Keratinocyte (primary cell): ENCODE results near the gene CHRNA5. TPM values are rescaled to one million over a fixed set of nuclear protein-coding genes. Genes with fewer than 3 reads are reported as not detected.

Experiments used
- DNase-seq: peaks from one replicate; pipeline ENCODE4 v3.0.0-alpha.2; 2011; ENCODE audit warnings: low read depth, missing footprints, low spot score
- FAIRE-seq: peaks from 2 replicates; lab custom pipeline; 2011; peaks lifted over from hg19 to GRCh38; lab: Jason Lieb, UNC
- H2AFZ ChIP-seq: 2 replicates; pipeline ENCODE4 v1.6.0; 2012; ENCODE audit warnings: low read length, control low read depth, inconsistent platforms; ENCODE audit not compliant: control insufficient read depth
- H3K27ac ChIP-seq: 2 replicates; pipeline ENCODE4 v1.5.1; 2011; ENCODE audit warnings: low read length; ENCODE audit not compliant: control insufficient read depth, insufficient read depth
- H3K27me3 ChIP-seq: 3 replicates; pipeline ENCODE4 v1.6.0; 2011; ENCODE audit warnings: low read length; ENCODE audit not compliant: control insufficient read depth, insufficient read depth; ENCODE audit errors: extremely low read depth
- H3K36me3 ChIP-seq, 2 experiments: 2 replicates in 1 of 2; 3 replicates in 1 of 2; pipeline ENCODE4 v1.5.1; 2011; ENCODE audit warnings: low read length in 2 of 2, mild to moderate bottlenecking in 1 of 2; ENCODE audit not compliant: control insufficient read depth in 2 of 2, insufficient read depth in 2 of 2; ENCODE audit errors: extremely low read depth in 1 of 2
- H3K4me1 ChIP-seq: 3 replicates; pipeline ENCODE4 v1.5.1; 2011; ENCODE audit warnings: low read length; ENCODE audit not compliant: control insufficient read depth, insufficient read depth; ENCODE audit errors: extremely low read depth
- H3K4me2 ChIP-seq: 3 replicates; pipeline ENCODE4 v1.6.0; 2011; ENCODE audit warnings: low read depth, low read length; ENCODE audit not compliant: control insufficient read depth, insufficient read depth; ENCODE audit errors: extremely low read depth
- H3K4me3 ChIP-seq, 3 experiments: fragments of 200-600 bp in 1 of 3; sonication (generic) in 1 of 3; 2 replicates in 2 of 3; 3 replicates in 1 of 3; pipeline ENCODE4 v1.5.1; 2011 to 2016; ENCODE audit warnings: low read length in 3 of 3, mild to moderate bottlenecking in 3 of 3, control low read depth in 2 of 3, inconsistent platforms in 1 of 3, low read depth in 1 of 3, mixed read lengths in 1 of 3, mixed run types in 1 of 3, moderate library complexity in 1 of 3; ENCODE audit not compliant: control insufficient read depth in 2 of 3, insufficient read depth in 2 of 3; ENCODE audit errors: extremely low read depth in 1 of 3
- H3K79me2 ChIP-seq: 2 replicates; pipeline ENCODE4 v1.6.0; 2012; ENCODE audit warnings: low read length; ENCODE audit not compliant: control insufficient read depth, insufficient read depth
- H3K9ac ChIP-seq: 3 replicates; pipeline ENCODE4 v1.6.0; 2011; ENCODE audit warnings: low read length; ENCODE audit not compliant: control insufficient read depth, insufficient read depth; ENCODE audit errors: extremely low read depth
- H3K9me1 ChIP-seq: 3 replicates; pipeline ENCODE4 v1.6.0; 2011; ENCODE audit warnings: low read length; ENCODE audit not compliant: control insufficient read depth, insufficient read depth; ENCODE audit errors: extremely low read depth
- H3K9me3 ChIP-seq: 2 replicates; pipeline ENCODE4 v1.5.1; 2012; ENCODE audit warnings: low read depth, low read length; ENCODE audit not compliant: control insufficient read depth
- H4K20me1 ChIP-seq: 3 replicates; pipeline ENCODE4 v1.6.0; 2011; ENCODE audit warnings: low read length; ENCODE audit not compliant: control insufficient read depth, insufficient read depth; ENCODE audit errors: extremely low read depth
- EZH2 ChIP-seq: IDR thresholded peaks from one replicate; pipeline ENCODE4 v1.6.1; 2012; ENCODE audit warnings: inconsistent platforms, mild to moderate bottlenecking, low read length, moderate library complexity
- dilution Hi-C: fragments of 300-500 bp; cut with MboI; formaldehyde crosslinking; loops from one replicate; pipeline ENCODE4 v1.7.0; 2020; ENCODE audit warnings: low sequenced_read_pairs; ENCODE audit not compliant: extremely low pct_ligation_motif_present
- polyA plus RNA-seq, 5 experiments: library from polyadenylated mRNA; depleted of rRNA in 3 of 5; stranded (reverse) in 3 of 5; stranded (forward) in 1 of 5; unstranded in 1 of 5; fragments of >200 nt; gene quantifications; 1 replicate in 1 of 5; 2 replicates in 3 of 5; 3 replicates in 1 of 5; pipeline versions ENCODE4 v1.2.1 to v1.2.3, GENCODE V29; 2011 to 2012; ENCODE audit warnings: missing spikeins in 2 of 5, low read depth in 1 of 5, low replicate concordance in 1 of 5
- TF ChIP-seq, protein P1 (sequence below), 3 experiments: IDR thresholded peaks in 1 of 3; conservative IDR thresholded peaks in 1 of 3; optimal IDR thresholded peaks in 1 of 3; 2 replicates in 2 of 3; 3 replicates in 1 of 3; pipeline versions ENCODE3 to v1.5.1; 2011; ENCODE audit warnings: low read length in 3 of 3, mild to moderate bottlenecking in 3 of 3, moderate library complexity in 2 of 3, control low read depth in 1 of 3, inconsistent platforms in 1 of 3; ENCODE audit not compliant: insufficient read depth in 2 of 3; ENCODE audit errors: extremely low read depth in 1 of 3

The CHRNA5 gene
- polyA plus RNA-seq, 1 donor (not counting 4 experiments of a cell fraction or from before 2014, with no cell fraction given) = 10.0 TPM

- Histone ChIP-seq H3K79me2 (no peaks in the 10 kb centered on the region), H3K9ac (no peak overlapping the region), H2AFZ (no peak overlapping the region), H3K9me1 (no peaks in the 10 kb centered on the region), H3K36me3 (no peaks in the 10 kb centered on the region), H3K27ac (no peak overlapping the region), H3K9me3 (no peaks in the 10 kb centered on the region), H3K4me2 (no peak overlapping the region), H3K27me3 (no peaks in the 10 kb centered on the region), H3K4me1 (no peaks in the 10 kb centered on the region), H4K20me1 (no peaks in the 10 kb centered on the region), H3K4me3 (no peak overlapping the region)
- dilution Hi-C loops = no loop called here
- FAIRE-seq (no peak), DNase-seq (no peak)
- TF ChIP-seq, protein P1, sequence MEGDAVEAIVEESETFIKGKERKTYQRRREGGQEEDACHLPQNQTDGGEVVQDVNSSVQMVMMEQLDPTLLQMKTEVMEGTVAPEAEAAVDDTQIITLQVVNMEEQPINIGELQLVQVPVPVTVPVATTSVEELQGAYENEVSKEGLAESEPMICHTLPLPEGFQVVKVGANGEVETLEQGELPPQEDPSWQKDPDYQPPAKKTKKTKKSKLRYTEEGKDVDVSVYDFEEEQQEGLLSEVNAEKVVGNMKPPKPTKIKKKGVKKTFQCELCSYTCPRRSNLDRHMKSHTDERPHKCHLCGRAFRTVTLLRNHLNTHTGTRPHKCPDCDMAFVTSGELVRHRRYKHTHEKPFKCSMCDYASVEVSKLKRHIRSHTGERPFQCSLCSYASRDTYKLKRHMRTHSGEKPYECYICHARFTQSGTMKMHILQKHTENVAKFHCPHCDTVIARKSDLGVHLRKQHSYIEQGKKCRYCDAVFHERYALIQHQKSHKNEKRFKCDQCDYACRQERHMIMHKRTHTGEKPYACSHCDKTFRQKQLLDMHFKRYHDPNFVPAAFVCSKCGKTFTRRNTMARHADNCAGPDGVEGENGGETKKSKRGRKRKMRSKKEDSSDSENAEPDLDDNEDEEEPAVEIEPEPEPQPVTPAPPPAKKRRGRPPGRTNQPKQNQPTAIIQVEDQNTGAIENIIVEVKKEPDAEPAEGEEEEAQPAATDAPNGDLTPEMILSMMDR (optimal IDR thresholded peaks at IDR 0.05 in 1 of 3, IDR thresholded peaks at IDR 0.05 in 1 of 3, conservative IDR thresholded peaks at IDR 0.05 in 1 of 3; ENCODE audit: extremely low read depth in 1 of 3, insufficient read depth in 2 of 3, low read length in 3 of 3) = no peak
Observed at GRCh38 chr15:78604420-78604819, 39.1 kb downstream of the CHRNA5 start.

- Histone ChIP-seq H3K36me3 (no peaks in the 10 kb centered on the region), H3K9me1 (no peaks in the 10 kb centered on the region), H3K4me2 (no peak overlapping the region), H3K4me3 (no peak overlapping the region), H3K4me1 (no peaks in the 10 kb centered on the region), H2AFZ (no peak overlapping the region), H3K79me2 (no peaks in the 10 kb centered on the region), H3K27ac (no peak overlapping the region), H3K9ac (no peak overlapping the region), H3K27me3 (no peaks in the 10 kb centered on the region), H4K20me1 (no peaks in the 10 kb centered on the region), H3K9me3 (no peaks in the 10 kb centered on the region)
- no peak for DNase-seq
- no peak for FAIRE-seq
- TF ChIP-seq, protein P1 (optimal IDR thresholded peaks at IDR 0.05 in 1 of 3, IDR thresholded peaks at IDR 0.05 in 1 of 3, conservative IDR thresholded peaks at IDR 0.05 in 1 of 3; ENCODE audit: extremely low read depth in 1 of 3, insufficient read depth in 2 of 3, low read length in 3 of 3) = no peak
- TF ChIP-seq EZH2 = no peak
- dilution Hi-C loops = no loop called here
Observed at GRCh38 chr15:78605201-78605600, 39.9 kb downstream of the CHRNA5 start.
